NCI-H524 treated with DMSO at 0.1 percent for 48 hours (cell line): ENCODE results near the gene AIG1.
"Not testable (repeated sequence)": the region's sequence is repeated elsewhere in the genome, so short reads cannot be mapped to it uniquely, and the experiment has no call there.

Source experiments
- DNase-seq: peaks from one replicate; lab custom pipeline; 2025; lab: John Stamatoyannopoulos, UW

AIG1 gene

DNA sequence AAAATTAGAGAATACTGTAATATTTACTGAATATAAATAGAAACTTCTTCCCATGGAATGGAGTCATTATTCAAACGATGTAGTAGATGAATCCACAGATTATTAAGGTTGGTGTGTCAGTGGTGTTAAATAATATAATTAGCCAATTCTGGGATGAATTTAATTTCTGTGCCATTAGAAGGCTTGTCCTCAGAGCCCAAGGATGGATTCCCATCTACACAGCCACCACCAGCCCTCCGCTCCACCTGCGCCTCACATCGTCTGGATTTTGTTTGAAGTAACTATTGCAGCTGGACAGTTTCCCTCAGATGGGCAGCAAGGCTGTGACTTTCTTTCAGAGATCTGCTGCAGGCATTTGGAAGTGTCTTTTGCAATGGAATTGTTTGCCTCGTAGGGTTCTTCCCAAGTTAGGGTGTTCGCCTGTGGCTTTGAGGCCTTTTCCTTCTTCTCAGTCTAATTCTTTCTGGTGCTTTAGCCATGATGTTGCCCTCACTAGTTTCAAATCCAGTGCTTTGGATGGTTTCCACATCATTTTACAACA is 104.7 kb downstream of the AIG1 start:
- no peak for DNase-seq

DNA sequence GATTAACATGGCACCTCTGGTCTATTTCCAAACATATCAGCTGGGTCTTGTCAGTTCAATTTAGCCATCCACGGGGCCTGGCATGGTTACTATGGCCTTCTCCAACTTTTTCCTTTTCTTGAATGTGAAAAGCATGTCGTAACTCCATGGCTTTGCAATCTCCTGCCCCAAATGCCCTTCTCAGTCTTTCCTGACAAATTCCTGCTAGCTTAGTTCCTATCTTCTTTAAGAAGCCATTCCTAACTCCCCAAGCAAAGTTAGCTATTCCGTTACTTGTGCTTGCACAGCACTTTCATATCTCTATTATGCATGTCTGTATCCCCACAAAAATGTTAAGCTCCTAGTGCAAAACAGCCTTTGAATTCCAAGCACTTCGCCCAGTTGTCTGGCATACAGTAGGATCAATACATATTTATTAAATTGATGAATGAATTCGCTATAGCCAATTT is 105.6 kb downstream of the AIG1 start:
- DNase-seq: no peak

GRCh38 chr6:143167224-143167623 is 106.5 kb downstream of the AIG1 start:
- no peak for DNase-seq

DNA sequence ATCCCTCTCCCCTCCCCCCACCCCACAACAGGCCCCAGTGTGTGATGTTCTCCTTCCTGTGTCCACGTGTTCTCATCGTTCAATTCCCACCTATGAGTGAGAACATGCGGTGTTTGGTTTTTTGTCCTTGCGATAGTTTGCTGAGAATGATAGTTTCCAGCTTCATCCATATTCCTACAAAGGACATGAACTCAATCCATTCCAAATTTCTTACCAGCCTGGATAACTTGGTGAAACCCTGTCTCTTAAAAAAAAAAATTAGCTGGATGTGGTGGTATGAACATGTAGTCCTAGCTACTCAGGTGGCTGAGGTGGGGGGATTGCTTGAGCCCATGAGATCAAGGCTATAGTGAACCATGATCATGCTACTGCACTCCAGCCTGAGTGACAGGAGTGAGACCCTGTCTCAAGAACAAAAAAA is 107.7 kb downstream of the AIG1 start:
- not testable (repeated sequence) for DNase-seq

GRCh38 chr6:143169440-143169839 is 108.8 kb downstream of the AIG1 start:
- DNase-seq: no peak

- no peak for DNase-seq
Observed at GRCh38 chr6:143174516-143174915, 113.8 kb downstream of the AIG1 start.

DNA sequence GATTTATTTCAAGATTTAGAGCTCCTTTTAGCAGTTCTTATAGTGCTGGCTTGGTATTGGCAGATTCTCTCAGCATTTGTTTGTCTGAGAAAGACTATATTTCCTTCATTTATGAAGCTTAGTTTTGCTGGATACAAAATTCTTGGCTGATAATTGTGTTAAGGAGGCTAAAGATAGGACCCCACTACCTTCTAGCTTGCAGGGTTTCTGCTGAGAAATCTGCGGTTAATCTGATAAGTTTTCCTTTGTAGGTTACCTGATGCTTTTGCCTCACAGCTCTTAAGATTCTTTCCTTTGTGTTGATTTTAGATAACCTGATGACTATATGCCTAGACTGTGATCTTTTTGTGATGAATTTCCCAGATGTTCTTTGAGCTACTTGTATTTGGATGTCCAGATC is 114.3 kb downstream of the AIG1 start:
- no peak for DNase-seq

- no peak for DNase-seq
Observed at GRCh38 chr6:143176090-143177021, 115.7 kb downstream of the AIG1 start.

- DNase-seq: no peak
Observed at GRCh38 chr6:143177706-143178105, 117.0 kb downstream of the AIG1 start.

DNA sequence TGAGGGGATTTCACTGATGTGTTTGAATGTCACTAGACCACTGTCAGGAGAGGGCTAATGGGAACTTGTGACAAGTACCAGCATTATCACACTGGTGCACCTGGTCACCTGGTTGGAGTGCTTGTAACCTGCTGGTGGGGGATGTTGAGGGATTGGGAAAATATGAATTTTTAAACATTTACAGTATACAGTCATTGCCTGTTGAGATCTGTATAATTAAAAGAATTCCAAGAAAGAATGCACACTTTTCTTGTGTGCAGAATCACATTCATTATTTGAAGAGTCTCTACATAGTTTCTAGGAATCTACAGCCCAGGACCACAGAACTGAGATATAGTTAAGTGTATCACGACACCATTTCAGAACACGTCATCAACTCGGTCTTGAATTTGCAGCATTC is 118.4 kb downstream of the AIG1 start:
- DNase-seq: no peak

DNA sequence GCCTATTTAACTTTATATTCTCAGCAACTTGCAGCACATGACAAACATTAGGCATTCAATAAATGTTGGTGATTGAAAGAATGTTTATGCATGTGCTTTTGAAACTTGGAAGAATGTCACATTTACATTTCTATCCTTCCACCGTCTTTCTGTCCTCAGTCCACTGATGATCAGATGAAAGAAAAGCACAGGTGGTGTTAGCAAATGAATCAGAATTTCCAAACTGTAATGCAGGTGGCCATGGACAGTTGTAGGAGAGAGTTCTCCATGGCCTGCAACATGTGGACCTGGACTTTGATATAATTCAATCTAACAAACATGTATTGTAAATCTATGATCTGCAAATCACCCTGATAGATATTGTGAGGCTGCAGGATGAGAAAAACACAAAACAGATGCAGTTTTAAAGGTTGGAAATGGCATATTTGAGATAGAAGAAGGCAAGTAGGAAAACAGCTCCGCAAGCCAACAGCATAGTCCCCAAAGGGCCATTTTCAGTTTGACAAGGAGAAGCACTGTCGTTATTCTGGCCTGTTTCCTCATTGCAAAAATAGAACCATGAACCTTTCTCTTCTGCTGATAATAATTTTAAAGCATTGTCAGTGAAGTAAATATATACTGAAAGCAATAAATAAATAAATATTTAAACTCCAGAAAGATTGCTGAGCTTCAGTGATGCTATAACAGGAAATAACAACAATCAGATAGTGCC is 119.4 kb downstream of the AIG1 start:
- no peak for DNase-seq

- DNase-seq: no peak
Observed at GRCh38 chr6:143180826-143181225, 120.1 kb downstream of the AIG1 start.

DNA sequence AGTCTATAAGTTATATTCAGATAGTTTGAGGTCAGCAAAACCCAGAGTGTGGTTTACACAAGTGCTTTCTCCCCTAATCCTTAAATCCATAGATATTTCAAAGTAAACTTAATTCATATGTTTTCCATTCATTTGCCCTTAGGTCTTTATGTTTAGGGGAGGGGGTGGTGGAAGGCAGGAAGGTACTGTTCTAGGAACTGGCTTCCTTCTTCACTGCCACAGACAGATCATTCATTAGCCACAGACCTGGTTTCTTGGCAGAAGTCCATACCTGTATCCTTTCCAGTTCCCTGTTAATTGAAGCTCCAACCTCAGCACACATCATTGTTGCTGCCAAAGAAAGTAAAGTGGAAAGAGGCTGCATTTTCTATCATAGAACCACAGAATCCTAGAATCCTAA is 123.0 kb downstream of the AIG1 start:
- no peak for DNase-seq

DNA sequence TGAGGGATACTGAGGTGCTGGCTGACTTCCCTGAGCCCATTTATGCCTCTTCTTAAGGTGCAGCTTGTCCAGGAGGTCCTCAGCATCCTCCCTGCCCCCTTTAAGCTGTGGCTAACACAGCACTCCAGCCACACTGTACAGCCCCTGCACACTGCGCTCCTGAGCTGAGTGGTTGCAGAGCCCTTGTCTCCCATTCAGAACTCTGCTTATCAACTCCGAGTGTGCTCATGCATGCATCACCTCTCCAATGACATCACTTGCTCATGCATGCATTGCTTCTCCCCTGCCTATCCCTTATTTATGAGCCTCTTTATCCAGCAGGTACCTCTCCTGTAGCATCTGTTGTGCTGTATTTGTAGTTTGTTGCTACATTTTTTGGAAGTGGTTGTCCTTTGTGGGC is 124.6 kb downstream of the AIG1 start:
- no peak for DNase-seq

GRCh38 chr6:143187238-143187923 is 126.7 kb downstream of the AIG1 start:
- no peak for DNase-seq

DNA sequence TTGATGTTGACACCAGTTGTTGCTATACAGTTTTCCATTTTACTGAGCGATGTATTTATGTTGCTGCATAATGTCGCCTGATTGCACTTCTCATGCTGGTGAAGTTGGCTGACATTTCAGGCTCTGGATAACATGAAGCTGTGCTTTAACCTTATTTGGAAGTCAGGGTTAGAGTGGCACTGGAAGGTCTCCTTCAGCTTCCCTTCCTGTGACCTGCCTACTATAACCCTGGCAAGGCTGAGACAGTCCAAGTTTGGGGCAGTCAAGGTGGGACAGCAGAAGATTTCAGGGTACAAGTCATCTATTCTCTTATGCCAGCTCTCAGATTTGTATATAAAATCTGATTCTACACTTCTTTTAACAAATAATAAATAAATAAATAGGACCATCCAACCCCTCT is 127.6 kb downstream of the AIG1 start:
- DNase-seq: no peak

DNA sequence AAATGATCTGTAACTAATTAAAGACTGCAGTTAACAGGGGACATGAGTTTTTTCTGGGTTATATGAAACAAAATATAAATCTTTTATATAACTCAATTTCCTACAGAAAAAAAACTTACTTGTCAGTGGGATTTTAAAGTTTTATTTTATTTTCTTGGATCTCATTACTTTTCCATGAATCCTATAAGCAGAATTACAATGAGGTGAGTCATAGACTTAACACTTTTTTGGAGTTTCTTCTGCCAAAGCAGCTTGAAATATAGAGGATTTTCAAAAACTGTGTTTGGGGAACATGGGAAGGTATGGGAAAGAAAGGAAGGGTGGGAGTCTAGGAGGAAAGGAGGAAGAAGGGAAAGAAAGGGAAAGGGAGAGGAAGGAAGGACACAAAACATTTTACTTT is 130.7 kb downstream of the AIG1 start:
- no peak for DNase-seq

GRCh38 chr6:143192766-143193165 is 132.1 kb downstream of the AIG1 start:
- no peak for DNase-seq

GRCh38 chr6:143193571-143194094 is 132.9 kb downstream of the AIG1 start:
- no peak for DNase-seq

GRCh38 chr6:143194095-143194589 is 133.5 kb downstream of the AIG1 start:
- DNase-seq: no peak

GRCh38 chr6:143195349-143195845 is 134.7 kb downstream of the AIG1 start:
- no peak for DNase-seq
